ENCODE results near the gene LITAFD. TPM values are rescaled to one million over a fixed set of nuclear protein-coding genes. Genes with fewer than 3 reads are reported as not detected.

The LITAFD gene
- total RNA-seq, 4 donors from 2014 or later, result not detected

GRCh38 chr16:8887431-8887765, 5.2 kb downstream of the LITAFD start:
- no peak for DNase-seq (ENCODE audit: low spot score)
- TF ChIP-seq CTCF (IDR thresholded peaks at IDR 0.05), result no peak

GRCh38 chr16:8887952-8888560, 5.9 kb downstream of the LITAFD start:
- no peak for ATAC-seq (ENCODE audit: low FRiP score)
- no peak for TF ChIP-seq CTCF (IDR thresholded peaks at IDR 0.05)
- no peak for DNase-seq (ENCODE audit: low spot score)

More at GRCh38 chr16:8887431-8887765, 5.2 kb downstream of the LITAFD start:
- no peak for ATAC-seq (ENCODE audit: low FRiP score)

GRCh38 chr16:8888951-8889892, 7.1 kb downstream of the LITAFD start:
- ATAC-seq (ENCODE audit: low FRiP score), result no peak
- no peak for DNase-seq (ENCODE audit: low spot score)
- TF ChIP-seq CTCF (IDR thresholded peaks at IDR 0.05), result no peak

- TF ChIP-seq CTCF (IDR thresholded peaks at IDR 0.05), result no peak
- ATAC-seq (ENCODE audit: low FRiP score) (no peak), DNase-seq (ENCODE audit: low spot score) (no peak)
These were observed 7.9 kb downstream of the LITAFD start for GRCh38 chr16:8889893-8890548.

GRCh38 chr16:8890549-8890921, 8.4 kb downstream of the LITAFD start:
- ATAC-seq (ENCODE audit: low FRiP score), result no peak
- no peak for TF ChIP-seq CTCF (IDR thresholded peaks at IDR 0.05)
- DNase-seq (ENCODE audit: low spot score), result no peak

- DNase-seq (ENCODE audit: low spot score) (no peak), ATAC-seq (ENCODE audit: low FRiP score) (no peak)
- no peak for TF ChIP-seq CTCF (IDR thresholded peaks at IDR 0.05)
These were observed 10.0 kb downstream of the LITAFD start for GRCh38 chr16:8892101-8892575.
